ENCODE data around the gene FGFBP1.

The FGFBP1 gene

DNA sequence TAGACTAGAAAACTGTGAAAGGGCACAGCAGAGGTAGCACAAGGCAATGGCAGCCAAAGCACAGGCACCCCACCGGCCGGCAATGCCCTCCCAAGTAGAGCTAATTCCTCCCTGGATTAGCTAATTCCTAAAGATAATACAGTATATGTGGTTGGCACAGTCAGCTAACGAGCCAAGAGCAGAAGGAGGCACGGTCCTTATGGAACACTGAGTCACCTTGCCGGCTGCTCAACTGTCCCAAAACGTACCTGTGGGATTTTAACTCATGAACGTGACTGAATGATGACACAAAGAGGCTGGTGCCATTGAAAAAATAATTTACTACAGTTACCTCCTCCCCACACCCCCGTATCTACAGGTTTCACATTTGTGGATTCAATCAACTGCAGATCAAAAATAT, 9.1 kb upstream of the FGFBP1 start:
- TF ChIP-seq ZFX (IDR thresholded peaks at IDR 0.05), result no peak
- TF ChIP-seq, protein P1, sequence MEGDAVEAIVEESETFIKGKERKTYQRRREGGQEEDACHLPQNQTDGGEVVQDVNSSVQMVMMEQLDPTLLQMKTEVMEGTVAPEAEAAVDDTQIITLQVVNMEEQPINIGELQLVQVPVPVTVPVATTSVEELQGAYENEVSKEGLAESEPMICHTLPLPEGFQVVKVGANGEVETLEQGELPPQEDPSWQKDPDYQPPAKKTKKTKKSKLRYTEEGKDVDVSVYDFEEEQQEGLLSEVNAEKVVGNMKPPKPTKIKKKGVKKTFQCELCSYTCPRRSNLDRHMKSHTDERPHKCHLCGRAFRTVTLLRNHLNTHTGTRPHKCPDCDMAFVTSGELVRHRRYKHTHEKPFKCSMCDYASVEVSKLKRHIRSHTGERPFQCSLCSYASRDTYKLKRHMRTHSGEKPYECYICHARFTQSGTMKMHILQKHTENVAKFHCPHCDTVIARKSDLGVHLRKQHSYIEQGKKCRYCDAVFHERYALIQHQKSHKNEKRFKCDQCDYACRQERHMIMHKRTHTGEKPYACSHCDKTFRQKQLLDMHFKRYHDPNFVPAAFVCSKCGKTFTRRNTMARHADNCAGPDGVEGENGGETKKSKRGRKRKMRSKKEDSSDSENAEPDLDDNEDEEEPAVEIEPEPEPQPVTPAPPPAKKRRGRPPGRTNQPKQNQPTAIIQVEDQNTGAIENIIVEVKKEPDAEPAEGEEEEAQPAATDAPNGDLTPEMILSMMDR (conservative IDR thresholded peaks at IDR 0.05), result no peak
- no peak overlapping the region for H3K27ac ChIP-seq

DNA sequence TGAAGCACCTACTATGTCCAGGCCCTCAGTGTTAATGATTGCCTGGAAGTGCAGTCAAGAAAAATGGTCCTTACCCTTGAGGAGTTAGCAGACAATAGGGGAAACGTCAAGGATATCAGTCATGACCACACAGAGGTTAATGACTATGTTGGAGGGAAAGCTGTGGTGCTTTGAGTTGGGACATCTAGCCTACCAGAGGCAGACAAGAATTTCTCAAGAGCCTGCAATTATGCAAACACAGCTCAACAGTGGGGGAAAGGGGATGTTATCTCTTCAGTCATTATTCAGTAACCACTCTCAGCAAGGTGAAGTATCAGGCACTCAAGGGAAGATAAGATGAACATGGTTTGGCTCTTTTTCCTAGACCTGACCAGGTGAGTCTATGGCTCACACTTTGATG, 7.0 kb upstream of the FGFBP1 start:
- no peak for TF ChIP-seq ZFX (IDR thresholded peaks at IDR 0.05)
- H3K27ac ChIP-seq, result no peak overlapping the region

DNA sequence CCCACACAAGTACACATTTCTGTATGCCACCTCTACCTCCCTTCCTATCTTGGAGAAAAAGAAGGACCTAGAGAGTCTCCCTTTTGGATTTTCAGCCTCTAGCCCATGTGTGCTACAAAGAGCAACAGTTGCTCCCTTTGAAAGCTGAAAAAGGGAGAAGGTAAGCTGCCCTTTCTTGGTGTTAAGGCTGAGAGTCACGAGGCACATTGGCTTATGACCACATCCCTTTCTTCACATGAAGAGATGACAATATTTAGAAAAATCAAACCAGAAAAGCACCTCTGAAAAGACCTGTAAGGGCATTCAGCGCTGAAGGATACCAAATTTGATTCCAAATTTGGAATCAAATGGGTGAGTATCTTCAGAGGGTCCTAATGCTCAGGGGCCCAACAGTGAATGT, 6.4 kb upstream of the FGFBP1 start:
- TF ChIP-seq, protein P1 (conservative IDR thresholded peaks at IDR 0.05), result no peak
- no peak for TF ChIP-seq ZFX (IDR thresholded peaks at IDR 0.05)
- H3K27ac ChIP-seq, result no peak overlapping the region

- TF ChIP-seq ZFX (IDR thresholded peaks at IDR 0.05), result no peak
- TF ChIP-seq, protein P1 (conservative IDR thresholded peaks at IDR 0.05), result no peak
- no peak overlapping the region for H3K27ac ChIP-seq
These were observed 3.7 kb upstream of the FGFBP1 start for GRCh38 chr4:15942283-15942682.

DNA sequence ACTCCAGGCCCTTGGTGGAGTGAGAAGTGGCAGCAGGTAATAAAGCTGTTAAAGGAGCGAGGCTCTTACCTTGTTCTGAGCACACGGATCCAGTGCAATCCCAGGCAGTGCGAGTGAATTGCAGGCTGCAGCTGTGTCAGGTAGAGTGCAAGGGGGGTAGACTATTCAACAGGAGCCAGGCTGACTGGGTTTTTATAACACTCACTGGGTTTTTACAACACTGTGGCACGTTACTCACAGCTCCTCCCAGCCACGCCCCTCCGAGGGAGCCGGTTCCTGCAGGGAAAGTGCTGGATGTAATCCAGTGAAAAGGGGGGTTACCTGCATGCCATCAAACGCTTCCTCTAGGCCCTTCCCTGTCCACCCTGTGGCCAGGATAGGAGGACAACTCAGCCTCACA, 358 bp downstream of the FGFBP1 start:
- H3K27ac ChIP-seq, result no peak overlapping the region
- TF ChIP-seq, protein P1 (conservative IDR thresholded peaks at IDR 0.05), result no peak
- no peak for TF ChIP-seq ZFX (IDR thresholded peaks at IDR 0.05)

DNA sequence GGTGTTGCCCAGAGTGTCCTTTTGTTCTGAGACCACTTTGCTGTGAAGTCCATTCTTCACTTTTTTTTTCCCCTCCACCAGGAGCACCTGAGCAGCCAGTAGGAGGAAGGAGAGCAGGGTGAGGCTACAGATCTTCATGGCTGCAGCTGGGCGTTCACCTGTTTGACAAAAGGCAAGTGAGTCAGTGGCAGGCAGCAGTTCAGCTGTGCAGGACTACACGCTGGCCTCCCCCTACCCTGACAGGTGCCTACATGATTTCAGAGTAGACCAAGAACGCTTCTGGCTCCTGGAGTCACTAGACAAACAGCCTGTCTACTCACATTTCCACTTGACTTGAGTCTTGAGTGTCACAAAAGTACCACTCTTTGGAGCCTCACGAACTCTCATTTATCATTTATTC, 2.0 kb downstream of the FGFBP1 start:
- TF ChIP-seq, protein P1 (conservative IDR thresholded peaks at IDR 0.05), result no peak
- TF ChIP-seq ZFX (IDR thresholded peaks at IDR 0.05), result no peak
- H3K27ac ChIP-seq, result no peak overlapping the region

DNA sequence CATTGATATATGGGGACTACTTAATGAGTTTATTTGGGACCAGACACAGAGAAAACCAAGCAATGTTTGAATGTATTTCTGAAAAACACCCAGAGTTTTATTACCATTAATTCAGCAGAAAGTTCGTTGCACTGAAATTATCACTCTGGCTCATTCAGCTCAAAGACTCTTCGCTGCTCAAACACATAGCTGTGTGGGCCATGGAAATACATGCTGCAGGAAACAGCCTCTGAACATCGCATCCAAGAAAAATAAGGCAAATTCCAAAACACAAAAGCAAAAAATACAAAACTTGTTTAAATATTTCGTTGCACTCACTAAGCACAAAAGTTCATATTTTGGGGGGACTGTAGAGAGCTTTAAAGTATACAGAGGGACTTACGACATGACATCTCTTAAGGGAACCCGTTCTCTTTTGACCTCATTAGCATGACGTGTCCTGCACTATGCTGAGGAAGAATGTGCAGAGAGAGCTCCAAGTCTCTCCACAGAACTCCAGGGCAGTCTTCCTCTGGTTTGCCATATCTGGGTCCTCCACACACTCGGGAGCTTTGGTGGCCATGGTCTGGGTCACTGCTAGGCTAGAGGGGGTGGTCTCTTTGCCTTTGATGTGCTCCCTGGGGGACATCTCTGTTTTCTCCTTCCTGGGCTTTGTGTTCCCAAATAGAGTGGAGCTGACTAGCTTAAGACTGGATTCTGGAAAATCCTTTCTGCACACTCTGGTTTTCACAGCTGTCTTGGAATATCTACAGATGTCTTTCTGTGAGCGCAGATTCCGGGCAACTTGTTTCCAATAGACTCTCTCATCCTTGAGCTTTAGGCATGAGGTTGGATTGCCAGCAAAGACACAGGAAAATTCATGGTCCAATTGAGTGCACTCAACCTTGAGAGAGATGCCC, 2.8 kb downstream of the FGFBP1 start:
- TF ChIP-seq, protein P1 (conservative IDR thresholded peaks at IDR 0.05), result no peak
- no peak for TF ChIP-seq ZFX (IDR thresholded peaks at IDR 0.05)
- no peak overlapping the region for H3K27ac ChIP-seq

GRCh38 chr4:15934259-15934658, 4.3 kb downstream of the FGFBP1 start:
- no peak overlapping the region for H3K27ac ChIP-seq
- no peak for TF ChIP-seq ZFX (IDR thresholded peaks at IDR 0.05)
- TF ChIP-seq, protein P1 (conservative IDR thresholded peaks at IDR 0.05), result no peak
